Stimulated activated CD8-positive, alpha-beta memory T cell treated with anti-CD3 and anti-CD28 coated beads, Interleukin-4, amount 100 ng/mL, for 4 hours (primary cell): ENCODE measurements around the gene MSL1.

Experiments used
- DNase-seq, 2 donors: peaks; one replicate each; pipeline ENCODE4 v3.0.0-alpha.2; 2020; ENCODE audit warnings: low read depth in 2 of 2, low spot score in 1 of 2

MSL1 gene

GRCh38 chr17:40121181-40122135 lies at the start of gene MSL1:
TSS of gene MSL1 (plus strand) at chr17:40121971. CDS start at chr17:40122613, 642 bp downstream.
- DNase-seq, result peak; percentile 65 to 70

- no peak for DNase-seq
Measured at GRCh38 chr17:40072040-40072734, 49.6 kb upstream of the MSL1 start.

- no peak for DNase-seq
Measured at GRCh38 chr17:40072735-40073346, 48.9 kb upstream of the MSL1 start.

- DNase-seq, result no peak
Measured at GRCh38 chr17:40073454-40074174, 48.2 kb upstream of the MSL1 start.

GRCh38 chr17:40074175-40074512 lies 47.6 kb upstream of the MSL1 start:
- DNase-seq, result no peak

GRCh38 chr17:40074871-40075200 lies 46.9 kb upstream of the MSL1 start:
- DNase-seq, result no peak

- DNase-seq, result peak in 1 of 2 donors; percentile 49
Measured at GRCh38 chr17:40075201-40075941, 46.4 kb upstream of the MSL1 start.

GRCh38 chr17:40075942-40076498 lies 45.8 kb upstream of the MSL1 start:
- DNase-seq, result no peak

GRCh38 chr17:40076591-40076990 lies 45.2 kb upstream of the MSL1 start:
- DNase-seq, result no peak

GRCh38 chr17:40079545-40079944 lies 42.2 kb upstream of the MSL1 start:
- no peak for DNase-seq

- DNase-seq, result no peak
Measured at GRCh38 chr17:40084477-40084876, 37.3 kb upstream of the MSL1 start.

- DNase-seq, result peak in 1 of 2 donors; percentile 47
Measured at GRCh38 chr17:40086150-40087044, 35.4 kb upstream of the MSL1 start.

- DNase-seq, result no peak
Measured at GRCh38 chr17:40087049-40087794, 34.5 kb upstream of the MSL1 start.

- no peak for DNase-seq
Measured at GRCh38 chr17:40087903-40088718, 33.7 kb upstream of the MSL1 start.

GRCh38 chr17:40089077-40089895 lies 32.5 kb upstream of the MSL1 start:
- no peak for DNase-seq

- no peak for DNase-seq
Measured at GRCh38 chr17:40090237-40091119, 31.3 kb upstream of the MSL1 start.
